Measurements from ENCODE around the gene LMOD2.

- TF ChIP-seq, protein P1, sequence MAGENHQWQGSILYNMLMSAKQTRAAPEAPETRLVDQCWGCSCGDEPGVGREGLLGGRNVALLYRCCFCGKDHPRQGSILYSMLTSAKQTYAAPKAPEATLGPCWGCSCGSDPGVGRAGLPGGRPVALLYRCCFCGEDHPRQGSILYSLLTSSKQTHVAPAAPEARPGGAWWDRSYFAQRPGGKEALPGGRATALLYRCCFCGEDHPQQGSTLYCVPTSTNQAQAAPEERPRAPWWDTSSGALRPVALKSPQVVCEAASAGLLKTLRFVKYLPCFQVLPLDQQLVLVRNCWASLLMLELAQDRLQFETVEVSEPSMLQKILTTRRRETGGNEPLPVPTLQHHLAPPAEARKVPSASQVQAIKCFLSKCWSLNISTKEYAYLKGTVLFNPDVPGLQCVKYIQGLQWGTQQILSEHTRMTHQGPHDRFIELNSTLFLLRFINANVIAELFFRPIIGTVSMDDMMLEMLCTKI (IDR thresholded peaks at IDR 0.05; ENCODE audit: partially characterized antibody), result no peak
- TF ChIP-seq BACH1 (tag; IDR thresholded peaks at IDR 0.05) (no peak), EZH2 (IDR thresholded peaks at IDR 0.05; ENCODE audit: borderline replicate concordance, low read depth, low read length) (no peak)
Measured at GRCh38 chr7:123711832-123712293, 56.2 kb downstream of the LMOD2 start.
